ENCODE results near the gene PLA2G3. TPM values are rescaled to one million over a fixed set of nuclear protein-coding genes. Genes with fewer than 3 reads are reported as not detected.
A peak's percentile ranks its signal among the peaks of the same experiment; 100 is the strongest.

Gene PLA2G3
- total RNA-seq, 1 donor from 2014 or later: 6.1 TPM

DNA sequence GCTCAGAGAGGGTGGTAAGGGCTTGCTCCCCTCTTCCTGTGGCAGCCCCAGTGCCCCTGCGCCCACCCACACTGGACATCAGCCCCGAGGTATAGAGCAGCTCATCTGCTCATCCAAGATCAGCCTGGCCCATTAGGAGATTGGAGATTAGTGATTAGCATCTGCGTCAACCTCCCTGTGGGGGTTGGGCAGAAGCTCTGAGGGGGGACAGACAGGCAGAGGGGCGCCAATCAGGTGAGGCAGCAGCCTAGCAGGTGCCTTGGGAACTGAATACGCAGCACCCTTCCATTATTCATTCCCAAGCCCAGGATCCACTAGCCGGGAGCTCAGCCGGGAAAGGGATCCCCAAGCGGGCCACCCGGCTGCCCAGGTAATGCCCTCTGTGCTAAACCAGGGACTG is 48.1 kb downstream of the PLA2G3 start:
- TF ChIP-seq POLR2A (IDR thresholded peaks at IDR 0.05) (no peak), POLR2AphosphoS5 (IDR thresholded peaks at IDR 0.05; ENCODE audit: insufficient read depth in 1 of 2, low read depth in 1 of 2) (no peak)
- TF ChIP-seq, protein P1, sequence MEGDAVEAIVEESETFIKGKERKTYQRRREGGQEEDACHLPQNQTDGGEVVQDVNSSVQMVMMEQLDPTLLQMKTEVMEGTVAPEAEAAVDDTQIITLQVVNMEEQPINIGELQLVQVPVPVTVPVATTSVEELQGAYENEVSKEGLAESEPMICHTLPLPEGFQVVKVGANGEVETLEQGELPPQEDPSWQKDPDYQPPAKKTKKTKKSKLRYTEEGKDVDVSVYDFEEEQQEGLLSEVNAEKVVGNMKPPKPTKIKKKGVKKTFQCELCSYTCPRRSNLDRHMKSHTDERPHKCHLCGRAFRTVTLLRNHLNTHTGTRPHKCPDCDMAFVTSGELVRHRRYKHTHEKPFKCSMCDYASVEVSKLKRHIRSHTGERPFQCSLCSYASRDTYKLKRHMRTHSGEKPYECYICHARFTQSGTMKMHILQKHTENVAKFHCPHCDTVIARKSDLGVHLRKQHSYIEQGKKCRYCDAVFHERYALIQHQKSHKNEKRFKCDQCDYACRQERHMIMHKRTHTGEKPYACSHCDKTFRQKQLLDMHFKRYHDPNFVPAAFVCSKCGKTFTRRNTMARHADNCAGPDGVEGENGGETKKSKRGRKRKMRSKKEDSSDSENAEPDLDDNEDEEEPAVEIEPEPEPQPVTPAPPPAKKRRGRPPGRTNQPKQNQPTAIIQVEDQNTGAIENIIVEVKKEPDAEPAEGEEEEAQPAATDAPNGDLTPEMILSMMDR (IDR thresholded peaks at IDR 0.05): no peak
- intact Hi-C loops (cut with DNase I): no loop called here
- H3K27ac ChIP-seq: peak overlapping the region; percentile 97
- peaks cover 7 to 91% of the 10 kb centered on the region in 2 donors for H3K36me3 ChIP-seq
- no peaks in the 10 kb centered on the region for H3K27me3 ChIP-seq
- H3K4me3 ChIP-seq: peak overlapping the region in 1 of 2 donors; percentile 43
- no peak for DNase-seq (ENCODE audit: extremely low spot score in 2 of 2)
- peaks cover 47% of the 10 kb centered on the region for H3K4me1 ChIP-seq
- no peaks in the 10 kb centered on the region for H3K9me3 ChIP-seq

DNA sequence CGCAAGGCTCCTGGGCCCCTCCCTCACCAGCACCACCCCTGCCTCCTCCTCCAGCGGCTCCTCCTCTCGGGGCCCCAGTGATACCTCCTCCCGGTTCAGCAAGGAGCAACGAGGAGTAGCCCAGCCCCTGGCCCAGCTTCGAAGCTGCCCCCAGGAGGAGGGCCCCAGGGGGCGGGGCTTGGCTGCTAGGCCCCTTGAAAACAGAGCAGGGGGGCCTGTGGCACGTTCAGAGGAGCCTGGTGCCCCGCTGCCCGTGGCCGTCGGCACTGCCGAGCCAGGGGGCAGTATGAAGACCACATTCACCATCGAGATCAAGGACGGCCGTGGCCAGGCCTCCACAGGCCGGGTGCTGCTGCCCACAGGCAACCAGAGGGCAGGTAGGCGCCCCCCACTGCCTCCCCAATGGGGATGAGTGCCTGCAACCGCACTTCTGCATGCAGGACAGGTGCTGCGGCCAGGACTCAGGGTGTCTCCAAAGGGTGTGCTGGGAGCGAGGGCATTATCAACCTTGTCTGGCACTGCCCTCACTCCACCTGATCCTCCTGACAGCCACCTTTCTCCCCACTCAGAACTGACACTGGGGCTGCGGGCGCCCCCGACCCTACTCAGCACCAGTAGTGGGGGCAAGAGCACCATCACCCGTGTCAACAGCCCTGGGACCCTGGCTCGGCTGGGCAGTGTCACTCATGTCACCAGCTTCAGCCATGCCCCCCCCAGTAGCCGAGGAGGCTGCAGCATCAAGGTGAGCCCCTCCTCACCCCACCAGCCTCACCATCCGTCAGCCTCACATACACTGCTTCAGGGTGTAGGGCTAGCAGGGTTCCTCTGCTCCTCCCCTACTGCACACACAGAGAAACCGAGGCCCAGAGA is 49.0 kb downstream of the PLA2G3 start:
- H3K4me3 ChIP-seq: peak overlapping the region in 1 of 2 donors; percentile 43

DNA sequence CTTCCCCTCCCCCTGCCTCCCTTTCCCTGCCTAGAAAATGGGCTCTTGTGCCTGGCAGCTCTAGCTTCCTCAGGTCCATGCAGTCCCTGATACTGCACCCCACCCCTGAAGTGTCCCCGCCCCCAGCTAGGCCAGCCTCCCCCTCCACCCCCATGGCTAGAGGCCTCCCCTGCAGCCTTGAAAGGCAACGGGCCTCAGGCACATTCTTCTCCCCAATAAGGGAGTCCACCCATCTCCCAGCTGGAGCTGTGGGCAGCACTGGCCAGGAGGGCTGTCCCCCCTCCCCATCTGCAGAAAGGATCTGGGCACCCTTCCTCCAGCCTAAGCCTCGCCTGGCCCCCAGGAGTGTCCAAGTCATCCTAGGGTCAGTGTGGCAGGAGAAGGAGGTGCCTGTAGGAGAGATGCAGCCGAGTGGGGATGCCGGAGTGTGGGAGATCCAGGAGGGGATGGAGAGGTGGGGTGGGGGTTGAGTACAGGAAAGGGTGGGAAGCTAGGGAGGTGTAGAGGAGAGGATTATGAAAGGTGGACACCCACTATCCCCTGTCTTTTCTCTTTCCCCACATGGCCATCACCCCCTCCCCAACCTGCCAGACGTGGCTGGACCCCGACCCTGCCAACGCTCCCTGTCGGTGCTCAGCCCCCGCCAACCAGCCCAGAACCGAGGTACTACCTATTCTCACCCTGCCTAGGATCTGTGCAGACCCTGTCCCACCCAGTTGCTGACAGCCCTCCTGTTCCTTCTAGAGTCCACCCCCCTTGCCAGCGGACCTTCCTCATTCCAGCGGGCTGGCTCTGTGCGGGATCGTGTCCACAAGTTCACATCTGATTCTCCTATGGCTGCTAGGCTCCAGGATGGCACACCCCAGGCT is 49.9 kb downstream of the PLA2G3 start:
- intact Hi-C loops (cut with DNase I): no loop called here
- Histone ChIP-seq H3K4me1 (peaks cover 64% of the 10 kb centered on the region), H3K36me3 (peaks cover 7 to 74% of the 10 kb centered on the region in 2 donors), H3K27me3 (no peaks in the 10 kb centered on the region), H3K27ac (peak overlapping the region; percentile 97), H3K9me3 (no peaks in the 10 kb centered on the region), H3K4me3 (peak overlapping the region in 1 of 2 donors; percentile 43)
- TF ChIP-seq POLR2AphosphoS5 (IDR thresholded peaks at IDR 0.05; ENCODE audit: insufficient read depth in 1 of 2, low read depth in 1 of 2) (peak in 1 of 2 donors; percentile 43), POLR2A (IDR thresholded peaks at IDR 0.05) (no peak)
- DNase-seq (ENCODE audit: extremely low spot score in 2 of 2): peak in 1 of 2 donors; percentile 85

More for the DNA sequence above, 49.0 kb downstream of the PLA2G3 start:
- Histone ChIP-seq H3K9me3 (no peaks in the 10 kb centered on the region), H3K4me1 (peaks cover 55% of the 10 kb centered on the region), H3K27me3 (no peaks in the 10 kb centered on the region), H3K36me3 (peaks cover 7 to 83% of the 10 kb centered on the region in 2 donors), H3K27ac (peak overlapping the region; percentile 97)
- intact Hi-C loops (cut with DNase I): no loop called here
- peak in 1 of 2 donors; percentile 79 for DNase-seq (ENCODE audit: extremely low spot score in 2 of 2)
- peak in 1 of 2 donors; percentile 60 for TF ChIP-seq POLR2AphosphoS5 (IDR thresholded peaks at IDR 0.05; ENCODE audit: insufficient read depth in 1 of 2, low read depth in 1 of 2)
- no peak for TF ChIP-seq POLR2A (IDR thresholded peaks at IDR 0.05)
- TF ChIP-seq, protein P1 (IDR thresholded peaks at IDR 0.05): no peak

DNA sequence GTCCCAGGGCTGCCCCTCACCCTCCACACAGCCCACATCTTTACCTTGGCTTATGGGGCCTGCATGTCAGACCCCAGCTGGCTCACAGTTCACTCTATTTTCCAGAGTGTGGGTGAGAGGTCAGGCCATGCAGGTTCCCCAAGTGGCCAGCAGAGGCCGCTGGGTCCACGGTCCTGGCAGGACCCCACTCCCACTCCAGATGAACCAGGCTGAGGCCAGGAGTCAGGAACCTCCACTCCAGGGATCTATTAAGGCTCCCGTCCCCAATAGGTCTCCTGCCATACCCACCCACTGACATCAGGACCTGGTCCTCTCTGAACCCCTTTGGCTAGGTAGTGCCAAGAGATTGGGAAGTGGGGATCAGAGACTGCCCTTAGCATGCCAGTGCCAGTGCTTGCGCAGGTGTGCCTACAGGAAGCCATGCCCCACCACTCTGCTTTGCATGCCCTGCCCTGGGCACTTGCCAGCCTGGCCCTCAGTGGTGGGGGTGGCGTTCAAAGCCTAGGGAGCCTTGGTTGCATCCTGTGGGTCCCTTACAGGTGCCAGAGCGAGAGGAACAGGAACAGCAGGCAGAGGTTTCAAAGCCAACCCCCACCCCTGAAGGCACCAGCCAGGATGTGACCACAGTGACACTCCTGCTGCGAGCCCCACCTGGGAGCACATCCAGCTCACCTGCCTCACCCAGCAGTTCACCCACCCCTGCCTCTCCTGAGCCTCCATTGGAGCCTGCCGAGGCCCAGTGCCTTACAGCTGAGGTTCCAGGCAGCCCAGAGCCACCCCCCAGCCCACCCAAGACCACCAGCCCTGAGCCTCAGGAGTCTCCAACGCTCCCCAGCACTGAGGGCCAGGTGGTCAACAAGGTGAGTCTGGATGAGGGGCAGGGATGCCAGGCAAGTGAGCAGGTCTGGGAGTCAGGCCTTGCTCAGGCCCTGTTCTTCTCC is 50.9 kb downstream of the PLA2G3 start:
- no peaks in the 10 kb centered on the region for H3K27me3 ChIP-seq
- H3K9me3 ChIP-seq: no peaks in the 10 kb centered on the region
- TF ChIP-seq POLR2AphosphoS5 (IDR thresholded peaks at IDR 0.05; ENCODE audit: insufficient read depth in 1 of 2, low read depth in 1 of 2) (peak in 1 of 2 donors; percentile 43), POLR2A (IDR thresholded peaks at IDR 0.05) (no peak)
- TF ChIP-seq, protein P1 (IDR thresholded peaks at IDR 0.05): peak; percentile 50 to 82 (median 54)
- intact Hi-C loops (cut with DNase I): no loop called here
- DNase-seq (ENCODE audit: extremely low spot score in 2 of 2): peak in 1 of 2 donors; percentile 80
- H3K36me3 ChIP-seq: peaks cover 7 to 65% of the 10 kb centered on the region in 2 donors
- H3K27ac ChIP-seq: peak overlapping the region; percentile 97
- H3K4me1 ChIP-seq: peaks cover 71% of the 10 kb centered on the region
- H3K4me3 ChIP-seq: peak overlapping the region in 1 of 2 donors; percentile 10

Data from vagina (tissue), 2 donors.